ENCODE data around the gene MSH5.

- TF ChIP-seq CTCF (IDR thresholded peaks at IDR 0.05; ENCODE audit: insufficient read depth, low read length, poor library complexity, severe bottlenecking) (no peak), EZH2phosphoT487 (conservative IDR thresholded peaks at IDR 0.05; ENCODE audit: low read length) (no peak)
These were observed 23.8 kb downstream of the MSH5 start for GRCh38 chr6:31763619-31763940.

Data from SU-DHL-6 (cell line).